Keratinocyte (primary cell): ENCODE results near the gene MAN1C1. TPM values are rescaled to one million over a fixed set of nuclear protein-coding genes. Genes with fewer than 3 reads are reported as not detected.

ENCODE experiments used
- DNase-seq: peaks from one replicate; pipeline ENCODE4 v3.0.0-alpha.2; 2011; ENCODE audit warnings: low read depth, missing footprints, low spot score
- FAIRE-seq: peaks from 2 replicates; lab custom pipeline; 2011; peaks lifted over from hg19 to GRCh38; lab: Jason Lieb, UNC
- H2AFZ ChIP-seq: 2 replicates; pipeline ENCODE4 v1.6.0; 2012; ENCODE audit warnings: low read length, control low read depth, inconsistent platforms; ENCODE audit not compliant: control insufficient read depth
- H3K27ac ChIP-seq: 2 replicates; pipeline ENCODE4 v1.5.1; 2011; ENCODE audit warnings: low read length; ENCODE audit not compliant: control insufficient read depth, insufficient read depth
- H3K27me3 ChIP-seq: 3 replicates; pipeline ENCODE4 v1.6.0; 2011; ENCODE audit warnings: low read length; ENCODE audit not compliant: control insufficient read depth, insufficient read depth; ENCODE audit errors: extremely low read depth
- H3K36me3 ChIP-seq, 2 experiments: 2 replicates in 1 of 2; 3 replicates in 1 of 2; pipeline ENCODE4 v1.5.1; 2011; ENCODE audit warnings: low read length in 2 of 2, mild to moderate bottlenecking in 1 of 2; ENCODE audit not compliant: control insufficient read depth in 2 of 2, insufficient read depth in 2 of 2; ENCODE audit errors: extremely low read depth in 1 of 2
- H3K4me1 ChIP-seq: 3 replicates; pipeline ENCODE4 v1.5.1; 2011; ENCODE audit warnings: low read length; ENCODE audit not compliant: control insufficient read depth, insufficient read depth; ENCODE audit errors: extremely low read depth
- H3K4me2 ChIP-seq: 3 replicates; pipeline ENCODE4 v1.6.0; 2011; ENCODE audit warnings: low read depth, low read length; ENCODE audit not compliant: control insufficient read depth, insufficient read depth; ENCODE audit errors: extremely low read depth
- H3K4me3 ChIP-seq, 3 experiments: fragments of 200-600 bp in 1 of 3; sonication (generic) in 1 of 3; 2 replicates in 2 of 3; 3 replicates in 1 of 3; pipeline ENCODE4 v1.5.1; 2011 to 2016; ENCODE audit warnings: low read length in 3 of 3, mild to moderate bottlenecking in 3 of 3, control low read depth in 2 of 3, inconsistent platforms in 1 of 3, low read depth in 1 of 3, mixed read lengths in 1 of 3, mixed run types in 1 of 3, moderate library complexity in 1 of 3; ENCODE audit not compliant: control insufficient read depth in 2 of 3, insufficient read depth in 2 of 3; ENCODE audit errors: extremely low read depth in 1 of 3
- H3K79me2 ChIP-seq: 2 replicates; pipeline ENCODE4 v1.6.0; 2012; ENCODE audit warnings: low read length; ENCODE audit not compliant: control insufficient read depth, insufficient read depth
- H3K9ac ChIP-seq: 3 replicates; pipeline ENCODE4 v1.6.0; 2011; ENCODE audit warnings: low read length; ENCODE audit not compliant: control insufficient read depth, insufficient read depth; ENCODE audit errors: extremely low read depth
- H3K9me1 ChIP-seq: 3 replicates; pipeline ENCODE4 v1.6.0; 2011; ENCODE audit warnings: low read length; ENCODE audit not compliant: control insufficient read depth, insufficient read depth; ENCODE audit errors: extremely low read depth
- H3K9me3 ChIP-seq: 2 replicates; pipeline ENCODE4 v1.5.1; 2012; ENCODE audit warnings: low read depth, low read length; ENCODE audit not compliant: control insufficient read depth
- H4K20me1 ChIP-seq: 3 replicates; pipeline ENCODE4 v1.6.0; 2011; ENCODE audit warnings: low read length; ENCODE audit not compliant: control insufficient read depth, insufficient read depth; ENCODE audit errors: extremely low read depth
- CTCF ChIP-seq, 3 experiments: IDR thresholded peaks in 1 of 3; conservative IDR thresholded peaks in 1 of 3; optimal IDR thresholded peaks in 1 of 3; 2 replicates in 2 of 3; 3 replicates in 1 of 3; pipeline versions ENCODE3 to v1.5.1; 2011; ENCODE audit warnings: low read length in 3 of 3, mild to moderate bottlenecking in 3 of 3, moderate library complexity in 2 of 3, control low read depth in 1 of 3, inconsistent platforms in 1 of 3; ENCODE audit not compliant: insufficient read depth in 2 of 3; ENCODE audit errors: extremely low read depth in 1 of 3
- EZH2 ChIP-seq: IDR thresholded peaks from one replicate; pipeline ENCODE4 v1.6.1; 2012; ENCODE audit warnings: inconsistent platforms, mild to moderate bottlenecking, low read length, moderate library complexity
- dilution Hi-C: fragments of 300-500 bp; cut with MboI; formaldehyde crosslinking; loops from one replicate; pipeline ENCODE4 v1.7.0; 2020; ENCODE audit warnings: low sequenced_read_pairs; ENCODE audit not compliant: extremely low pct_ligation_motif_present
- polyA plus RNA-seq, 5 experiments: library from polyadenylated mRNA; depleted of rRNA in 3 of 5; stranded (reverse) in 3 of 5; stranded (forward) in 1 of 5; unstranded in 1 of 5; fragments of >200 nt; gene quantifications; 1 replicate in 1 of 5; 2 replicates in 3 of 5; 3 replicates in 1 of 5; pipeline versions ENCODE4 v1.2.1 to v1.2.3, GENCODE V29; 2011 to 2012; ENCODE audit warnings: missing spikeins in 2 of 5, low read depth in 1 of 5, low replicate concordance in 1 of 5

The MAN1C1 gene
- polyA plus RNA-seq, 1 donor (not counting 4 experiments of a cell fraction or from before 2014, with no cell fraction given): 0.07 TPM

GRCh38 chr1:25685211-25685750 is 68.7 kb downstream of the MAN1C1 start:
- Histone ChIP-seq H4K20me1 (no peaks in the 10 kb centered on the region), H3K9ac (no peak overlapping the region), H3K4me2 (no peak overlapping the region), H2AFZ (no peak overlapping the region), H3K4me3 (no peak overlapping the region), H3K27me3 (peaks cover 20% of the 10 kb centered on the region), H3K9me3 (no peaks in the 10 kb centered on the region), H3K36me3 (no peaks in the 10 kb centered on the region), H3K4me1 (no peaks in the 10 kb centered on the region), H3K27ac (no peak overlapping the region), H3K79me2 (no peaks in the 10 kb centered on the region), H3K9me1 (no peaks in the 10 kb centered on the region)
- dilution Hi-C loops: no loop called here
- no peak for DNase-seq
- no peak for FAIRE-seq
- TF ChIP-seq EZH2: no peak
- no peak for TF ChIP-seq CTCF (optimal IDR thresholded peaks at IDR 0.05 in 1 of 3, IDR thresholded peaks at IDR 0.05 in 1 of 3, conservative IDR thresholded peaks at IDR 0.05 in 1 of 3; ENCODE audit: extremely low read depth in 1 of 3, insufficient read depth in 2 of 3, low read length in 3 of 3)

GRCh38 chr1:25685938-25686665 is 69.5 kb downstream of the MAN1C1 start:
- no peak for FAIRE-seq
- no peak overlapping the region for H3K4me3 ChIP-seq
- no peak for DNase-seq
- peaks cover 20% of the 10 kb centered on the region for H3K27me3 ChIP-seq
- no peaks in the 10 kb centered on the region for H3K36me3 ChIP-seq
- H2AFZ ChIP-seq: no peak overlapping the region
- H4K20me1 ChIP-seq: no peaks in the 10 kb centered on the region
- no peaks in the 10 kb centered on the region for H3K79me2 ChIP-seq
- no peak overlapping the region for H3K27ac ChIP-seq
- H3K9ac ChIP-seq: no peak overlapping the region
- no peak overlapping the region for H3K4me2 ChIP-seq
- H3K4me1 ChIP-seq: no peaks in the 10 kb centered on the region
- TF ChIP-seq CTCF (optimal IDR thresholded peaks at IDR 0.05 in 1 of 3, IDR thresholded peaks at IDR 0.05 in 1 of 3, conservative IDR thresholded peaks at IDR 0.05 in 1 of 3; ENCODE audit: extremely low read depth in 1 of 3, insufficient read depth in 2 of 3, low read length in 3 of 3) (no peak), EZH2 (no peak)
- H3K9me1 ChIP-seq: no peaks in the 10 kb centered on the region
- dilution Hi-C loops: no loop called here
- H3K9me3 ChIP-seq: no peaks in the 10 kb centered on the region
